IMR-90 (cell line): ENCODE data around the gene ERVK3-1. TPM values are rescaled to one million over a fixed set of nuclear protein-coding genes. Genes with fewer than 3 reads are reported as not detected.

ENCODE experiments used
- ATAC-seq: fragments of 200-7000 bp; cut with Tn5 transposase; 2 replicates; pipeline ENCODE4 v1.9.1; 2020; ENCODE audit warnings: low read depth, mild to moderate bottlenecking, moderate library complexity
- BruUV-seq: library from RNA; stranded (reverse); fragments of 400-500 nt; replicated peaks from 2 replicates; lab custom pipeline; 2021; lab: Mats Ljungman, UMichigan
- CTCF ChIA-PET: fragments of 300-600 bp; formaldehyde crosslinking; extraction: SDS; loops from one replicate; lab custom pipeline; 2021; ENCODE audit warnings: antibody characterized with exemption; lab: Yijun Ruan, JAX
- POLR2A ChIA-PET: fragments of 300-600 bp; sonication (Branson Sonifier 250); formaldehyde crosslinking; loops from one replicate; lab custom pipeline; 2022; ENCODE audit warnings: antibody characterized with exemption; ENCODE audit not compliant: unreplicated experiment; lab: Charles Lee
- DNase-seq: peaks from one replicate; pipeline ENCODE4 v3.0.0; 2013
- H2AFZ ChIP-seq: replicated peaks from 2 replicates; pipeline ENCODE3; 2013; ENCODE audit warnings: low read length, mild to moderate bottlenecking; ENCODE audit not compliant: poor library complexity
- H2AK5ac ChIP-seq: 2 replicates; pipeline ENCODE4 v1.6.1; 2013; ENCODE audit warnings: low read depth, low read length, inconsistent platforms
- H2AK9ac ChIP-seq: replicated peaks from 2 replicates; pipeline ENCODE3; 2013; ENCODE audit warnings: mild to moderate bottlenecking, low read depth, low read length, moderate library complexity; ENCODE audit not compliant: poor library complexity
- H2BK120ac ChIP-seq: 2 replicates; pipeline ENCODE4 v1.6.1; 2013; ENCODE audit warnings: low read depth, low read length, inconsistent platforms
- H2BK15ac ChIP-seq: 3 replicates; pipeline ENCODE4 v1.6.1; 2013; ENCODE audit warnings: low read depth, low read length, inconsistent platforms
- H2BK20ac ChIP-seq: 2 replicates; pipeline ENCODE4 v1.6.1; 2013; ENCODE audit warnings: low read depth, mild to moderate bottlenecking, inconsistent platforms, low read length, moderate library complexity
- H2BK5ac ChIP-seq: 2 replicates; pipeline ENCODE4 v1.6.1; 2013; ENCODE audit warnings: mild to moderate bottlenecking, low read depth, low read length, inconsistent platforms; ENCODE audit not compliant: poor library complexity, severe bottlenecking
- H3K14ac ChIP-seq: replicated peaks from 2 replicates; pipeline ENCODE4 v1.6.1; 2013; ENCODE audit warnings: low read depth, low read length, inconsistent platforms
- H3K18ac ChIP-seq: 2 replicates; pipeline ENCODE4 v1.6.1; 2013; ENCODE audit warnings: low read depth, low read length, control low read depth
- H3K23ac ChIP-seq: 2 replicates; pipeline ENCODE4 v1.6.1; 2013; ENCODE audit warnings: low read depth, low read length, inconsistent platforms
- H3K27ac ChIP-seq: 2 replicates; pipeline ENCODE4 v1.5.1; 2013; ENCODE audit warnings: mild to moderate bottlenecking, control low read depth, low read length; ENCODE audit not compliant: insufficient read depth
- H3K27me3 ChIP-seq: 2 replicates; pipeline ENCODE4 v1.6.1; 2013; ENCODE audit warnings: low read length; ENCODE audit not compliant: control insufficient read depth, insufficient read depth
- H3K36me3 ChIP-seq: 2 replicates; pipeline ENCODE4 v1.6.1; 2013; ENCODE audit warnings: low read length, mixed read lengths; ENCODE audit not compliant: control insufficient read depth, insufficient read depth
- H3K4ac ChIP-seq: 2 replicates; pipeline ENCODE4 v1.6.1; 2013; ENCODE audit warnings: low read depth, low read length, inconsistent platforms
- H3K4me1 ChIP-seq: 2 replicates; pipeline ENCODE4 v1.6.1; 2013; ENCODE audit warnings: low read length, mixed read lengths; ENCODE audit not compliant: control insufficient read depth, insufficient read depth
- H3K4me2 ChIP-seq: 2 replicates; pipeline ENCODE4 v1.6.1; 2013; ENCODE audit warnings: low read depth, mild to moderate bottlenecking, control low read depth, low read length, moderate library complexity
- H3K4me3 ChIP-seq: 2 replicates; pipeline ENCODE4 v1.5.1; 2013; ENCODE audit warnings: low read depth, mild to moderate bottlenecking, control low read depth, low read length, moderate library complexity; ENCODE audit not compliant: insufficient read depth
- H3K56ac ChIP-seq: 2 replicates; pipeline ENCODE4 v1.6.1; 2013; ENCODE audit warnings: low read length, inconsistent platforms; ENCODE audit not compliant: insufficient read depth; ENCODE audit errors: extremely low read depth
- H3K79me1 ChIP-seq, 2 experiments: 2 replicates each; pipeline ENCODE4 v1.6.1; 2013; ENCODE audit warnings: low read length in 2 of 2, inconsistent platforms in 1 of 2, low read depth in 1 of 2
- H3K9ac ChIP-seq: 2 replicates; pipeline ENCODE4 v1.6.1; 2013; ENCODE audit warnings: low read depth, low read length, control low read depth
- H3K9me1 ChIP-seq: 2 replicates; pipeline ENCODE4 v1.6.1; 2013; ENCODE audit warnings: low read length, inconsistent platforms; ENCODE audit not compliant: insufficient read depth
- H3K9me3 ChIP-seq: 2 replicates; pipeline ENCODE4 v1.6.1; 2013; ENCODE audit warnings: low read length; ENCODE audit not compliant: control insufficient read depth, insufficient read depth
- H4K20me1 ChIP-seq: 2 replicates; pipeline ENCODE4 v1.6.1; 2013; ENCODE audit warnings: low read length, inconsistent platforms; ENCODE audit not compliant: insufficient read depth
- H4K5ac ChIP-seq: 2 replicates; pipeline ENCODE4 v1.6.1; 2013; ENCODE audit warnings: mild to moderate bottlenecking, low read depth, low read length, control low read depth
- H4K8ac ChIP-seq, 2 experiments: 2 replicates each; pipeline ENCODE4 v1.6.1; 2013; ENCODE audit warnings: low read depth in 2 of 2, low read length in 2 of 2, control low read depth in 1 of 2, inconsistent platforms in 1 of 2
- H4K91ac ChIP-seq: 2 replicates; pipeline ENCODE4 v1.6.1; 2013; ENCODE audit warnings: low read depth, low read length, inconsistent platforms; ENCODE audit not compliant: insufficient read depth
- BHLHE40 ChIP-seq: fragments of 150-350 bp; IDR thresholded peaks from 2 replicates; pipeline ENCODE4 v1.6.1; 2016; ENCODE audit warnings: mild to moderate bottlenecking, low read depth, low read length
- MAFK ChIP-seq: IDR thresholded peaks from 2 replicates; pipeline ENCODE4 v1.6.1; 2012; ENCODE audit warnings: low read depth, low read length, improper control_type of control experiment
- MAZ ChIP-seq: IDR thresholded peaks from 2 replicates; pipeline ENCODE4 v1.6.1; 2012; ENCODE audit warnings: low read depth, mild to moderate bottlenecking, low read length, improper control_type of control experiment, moderate library complexity, borderline replicate concordance
- RAD21 ChIP-seq: IDR thresholded peaks from 2 replicates; pipeline ENCODE4 v1.6.1; 2012; ENCODE audit warnings: low read length, improper control_type of control experiment
- WGBS, 2 experiments: methylation state at CpG; one replicate each; pipeline versions ENCODE4 v1.1.5 to v1.1.7; 2013; ENCODE audit warnings: missing lambda C conversion rate in 2 of 2; ENCODE audit not compliant: insufficient read length in 1 of 2; ENCODE audit errors: extremely low coverage in 2 of 2; 5-methylcytosine and 5-hydroxymethylcytosine counted together
- dilution Hi-C: fragments of 300-500 bp; cut with HindIII; formaldehyde crosslinking; loops from one replicate; pipeline ENCODE4 v1.14.3; 2018; ENCODE audit warnings: low sequenced_read_pairs; ENCODE audit not compliant: unreplicated experiment
- in situ Hi-C: fragments of 300-500 bp; cut with MboI; formaldehyde crosslinking; loops from 3 replicates; pipeline ENCODE4 v1.14.3; 2019; ENCODE audit warnings: low sequenced_read_pairs, inconsistent platforms, mixed read lengths
- intact Hi-C: fragments of 100-400 bp; cut with micrococcal nuclease; formaldehyde crosslinking; loops from 2 replicates; pipeline ENCODE4 v1.10.0; 2022
- polyA plus RNA-seq, 3 experiments: library from polyadenylated mRNA; depleted of rRNA; stranded (reverse); fragments of >200 nt; gene quantifications; 2 replicates each; pipeline ENCODE4 v1.2.3, GENCODE V29; 2012; ENCODE audit warnings: low replicate concordance in 1 of 3
- total RNA-seq: library from RNA; depleted of rRNA; stranded (reverse); fragments of >200 nt; gene quantifications from 2 replicates; pipeline ENCODE4 v1.2.3, GENCODE V29; 2012

ERVK3-1 gene
- total and polyA plus RNA-seq, 2 of the 4 experiments (the other 2 are of a cell fraction) = 33.0 to 39.3 TPM

- no peaks in the 10 kb centered on the region for H4K20me1 ChIP-seq
- ChIA-PET POLR2A (interaction anchor here (0.9 to 1.3 kb wide), 3 partner anchors 12 to 18 kb away, joined by 3 to 5 read pairs (median 4); no protein-coding TSS in a partner anchor), CTCF (interaction anchor here (0.6 kb wide), 1 partner anchor 34 kb away, joined by 3 read pairs; no protein-coding TSS in a partner anchor)
- H2BK15ac ChIP-seq = no peak overlapping the region; the same call in 2 of the 3 replicates
- intact Hi-C loops = no loop called here
- H4K8ac ChIP-seq = peak overlapping the region; percentile 99
- peak overlapping the region; percentile 100 for H2AFZ ChIP-seq
- WGBS, 2 experiments = 0% methylated on average over 9 of the region's 28 CpGs; no CpG with 5 or more reads in 1 of the 2 experiments
- peaks cover 3% of the 10 kb centered on the region; the same call in 1 of the 2 replicates for H3K9me1 ChIP-seq
- H4K5ac ChIP-seq = peak overlapping the region; percentile 93
- peak overlapping the region; percentile 88 for H3K9ac ChIP-seq
- H3K14ac ChIP-seq = peak overlapping the region; percentile 99
- peak overlapping the region; percentile 83 for H3K4me2 ChIP-seq
- H2BK20ac ChIP-seq = no peak overlapping the region
- TF ChIP-seq MAZ (no peak), MAFK (no peak), RAD21 (no peak), BHLHE40 (peak; percentile 46; the same call in 1 of the 2 replicates)
- peak overlapping the region; percentile 95 for H2AK5ac ChIP-seq
- dilution Hi-C loops = no loop called here
- peak overlapping the region; percentile 95 for H4K91ac ChIP-seq
- peak overlapping the region; percentile 55; the same call in 1 of the 2 replicates for H3K18ac ChIP-seq
- H2BK120ac ChIP-seq = peak overlapping the region; percentile 32
- no TSS peak for BruUV-seq
- H3K27ac ChIP-seq = peak overlapping the region; percentile 88
- no peaks in the 10 kb centered on the region for H3K9me3 ChIP-seq
- peak; percentile 24 for ATAC-seq
- peak; percentile 47 for DNase-seq
- peak overlapping the region; percentile 91 for H3K4ac ChIP-seq
- H3K36me3 ChIP-seq = no peaks in the 10 kb centered on the region
- in situ Hi-C loops = no loop called here
- peak overlapping the region; percentile 99 for H2AK9ac ChIP-seq
- H2BK5ac ChIP-seq = peak overlapping the region; percentile 80
- peaks cover 5% of the 10 kb centered on the region for H3K4me1 ChIP-seq
- peaks cover 0 to 3% of the 10 kb centered on the region in 2 experiments; a peak in 2 of 4 replicates for H3K79me1 ChIP-seq
- peak overlapping the region; percentile 87; the same call in 1 of the 2 replicates for H3K23ac ChIP-seq
- peak overlapping the region; percentile 59 for H3K4me3 ChIP-seq
- H3K56ac ChIP-seq = peak overlapping the region; percentile 94
- peaks cover 4% of the 10 kb centered on the region for H3K27me3 ChIP-seq
These were observed 56.7 kb downstream of the ERVK3-1 start for GRCh38 chr19:58361900-58362271.
